Osteoblast (primary cell): Measurements from ENCODE around the gene ACTL8. TPM values are rescaled to one million over a fixed set of nuclear protein-coding genes. Genes with fewer than 3 reads are reported as not detected.

ENCODE experiments used
- DNase-seq: peaks from one replicate; pipeline ENCODE4 v3.0.0; 2011; ENCODE audit warnings: low spot score, mixed read lengths; ENCODE audit not compliant: insufficient read length; ENCODE audit errors: missing footprints
- H2AFZ ChIP-seq: 2 replicates; pipeline ENCODE4 v1.6.0; 2011; ENCODE audit warnings: mild to moderate bottlenecking, low read length
- H3K27ac ChIP-seq: 2 replicates; pipeline ENCODE4 v1.5.1; 2011; ENCODE audit warnings: mild to moderate bottlenecking, low read depth, low read length, moderate library complexity
- H3K27me3 ChIP-seq: 2 replicates; pipeline ENCODE4 v1.6.0; 2012; ENCODE audit warnings: mild to moderate bottlenecking, control low read depth, inconsistent platforms, low read length, moderate library complexity; ENCODE audit not compliant: insufficient read depth
- H3K36me3 ChIP-seq: 2 replicates; pipeline ENCODE4 v1.5.1; 2011; ENCODE audit warnings: mild to moderate bottlenecking, low read length, control low read depth, moderate library complexity; ENCODE audit not compliant: insufficient read depth
- H3K4me1 ChIP-seq: 2 replicates; pipeline ENCODE4 v1.5.1; 2011; ENCODE audit warnings: mild to moderate bottlenecking, low read length, control low read depth, moderate library complexity; ENCODE audit not compliant: insufficient read depth
- H3K4me2 ChIP-seq: 2 replicates; pipeline ENCODE4 v1.6.0; 2011; ENCODE audit warnings: mild to moderate bottlenecking, low read length; ENCODE audit not compliant: insufficient read depth
- H3K4me3 ChIP-seq: fragments of 200-600 bp; sonication (generic); 3 replicates; pipeline ENCODE4 v1.5.1; 2012; ENCODE audit warnings: mild to moderate bottlenecking, low read length, inconsistent platforms; ENCODE audit not compliant: insufficient read depth
- H3K79me2 ChIP-seq: 2 replicates; pipeline ENCODE4 v1.6.0; 2012; ENCODE audit warnings: mild to moderate bottlenecking, low read length, control low read depth, inconsistent platforms; ENCODE audit not compliant: insufficient read depth
- H3K9me3 ChIP-seq: 2 replicates; pipeline ENCODE4 v1.5.1; 2011; ENCODE audit warnings: low read depth, low read length, control low read depth
- H4K20me1 ChIP-seq: 2 replicates; pipeline ENCODE4 v1.6.0; 2012; ENCODE audit warnings: mild to moderate bottlenecking, low read length, control low read depth; ENCODE audit not compliant: insufficient read depth
- total RNA-seq: library from RNA; depleted of rRNA; stranded (reverse); fragments of >200 nt; gene quantifications from 2 replicates; pipeline ENCODE4 v1.2.3, GENCODE V29; 2012
- TF ChIP-seq, protein P1 (sequence below): IDR thresholded peaks from 2 replicates; pipeline ENCODE4 v1.5.1; 2011; ENCODE audit warnings: mild to moderate bottlenecking, low read depth, low read length, moderate library complexity; ENCODE audit errors: extremely low read depth

Gene ACTL8, protein sequence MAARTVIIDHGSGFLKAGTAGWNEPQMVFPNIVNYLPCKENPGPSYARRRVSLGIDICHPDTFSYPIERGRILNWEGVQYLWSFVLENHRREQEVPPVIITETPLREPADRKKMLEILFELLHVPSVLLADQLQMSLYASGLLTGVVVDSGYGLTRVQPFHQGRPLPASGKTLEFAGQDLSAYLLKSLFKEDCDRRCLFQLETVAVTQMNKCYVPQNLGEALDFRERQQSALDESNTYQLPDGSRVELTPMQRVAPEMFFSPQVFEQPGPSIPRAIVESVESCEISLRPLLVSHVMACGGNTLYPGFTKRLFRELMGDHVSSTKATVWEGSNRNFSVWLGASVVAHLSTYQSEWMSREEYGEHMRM
- not detected in 2 replicates for total RNA-seq

DNA sequence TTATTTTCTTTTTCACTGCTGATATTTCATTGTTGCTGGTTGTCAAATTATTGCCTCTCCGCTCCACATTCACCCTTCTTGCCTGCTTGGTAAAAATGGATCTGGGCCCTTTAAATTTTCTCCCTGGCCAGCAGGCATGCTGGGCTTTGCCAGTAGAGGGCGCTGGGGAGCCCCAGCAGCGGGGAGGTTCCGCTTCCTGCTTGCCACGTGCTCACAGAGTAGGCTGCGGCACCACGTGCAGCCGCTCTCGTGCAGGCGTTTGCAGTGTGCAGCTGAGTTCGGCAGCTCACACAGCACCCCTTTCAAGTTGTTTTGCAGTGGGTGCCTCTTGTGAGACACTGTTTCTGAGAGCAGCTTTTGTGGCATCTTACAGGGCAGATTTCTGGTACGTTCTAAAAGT, at the start of gene ACTL8:
TSS of gene ACTL8 (plus strand) at position 214 of the 400 bp plus-strand sequence. CDS start 67,676 bp downstream, outside the sequence.
- no peak within 1 kb of the TSS for H3K27ac ChIP-seq
- H3K4me2 ChIP-seq = no peak within 1 kb of the TSS
- no peak within 1 kb of the TSS for H2AFZ ChIP-seq
- H3K4me3 ChIP-seq = no peak within 1 kb of the TSS
- no peaks in the 10 kb centered on the region for H3K36me3 ChIP-seq
- H3K27me3 ChIP-seq = no peaks in the 10 kb centered on the region
- TF ChIP-seq, protein P1, sequence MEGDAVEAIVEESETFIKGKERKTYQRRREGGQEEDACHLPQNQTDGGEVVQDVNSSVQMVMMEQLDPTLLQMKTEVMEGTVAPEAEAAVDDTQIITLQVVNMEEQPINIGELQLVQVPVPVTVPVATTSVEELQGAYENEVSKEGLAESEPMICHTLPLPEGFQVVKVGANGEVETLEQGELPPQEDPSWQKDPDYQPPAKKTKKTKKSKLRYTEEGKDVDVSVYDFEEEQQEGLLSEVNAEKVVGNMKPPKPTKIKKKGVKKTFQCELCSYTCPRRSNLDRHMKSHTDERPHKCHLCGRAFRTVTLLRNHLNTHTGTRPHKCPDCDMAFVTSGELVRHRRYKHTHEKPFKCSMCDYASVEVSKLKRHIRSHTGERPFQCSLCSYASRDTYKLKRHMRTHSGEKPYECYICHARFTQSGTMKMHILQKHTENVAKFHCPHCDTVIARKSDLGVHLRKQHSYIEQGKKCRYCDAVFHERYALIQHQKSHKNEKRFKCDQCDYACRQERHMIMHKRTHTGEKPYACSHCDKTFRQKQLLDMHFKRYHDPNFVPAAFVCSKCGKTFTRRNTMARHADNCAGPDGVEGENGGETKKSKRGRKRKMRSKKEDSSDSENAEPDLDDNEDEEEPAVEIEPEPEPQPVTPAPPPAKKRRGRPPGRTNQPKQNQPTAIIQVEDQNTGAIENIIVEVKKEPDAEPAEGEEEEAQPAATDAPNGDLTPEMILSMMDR = no peak
- no peak for DNase-seq
- no peaks in the 10 kb centered on the region for H3K4me1 ChIP-seq
- peaks cover 22% of the 10 kb centered on the region for H3K9me3 ChIP-seq
- no peaks in the 10 kb centered on the region for H4K20me1 ChIP-seq
- no peaks in the 10 kb centered on the region for H3K79me2 ChIP-seq

DNA sequence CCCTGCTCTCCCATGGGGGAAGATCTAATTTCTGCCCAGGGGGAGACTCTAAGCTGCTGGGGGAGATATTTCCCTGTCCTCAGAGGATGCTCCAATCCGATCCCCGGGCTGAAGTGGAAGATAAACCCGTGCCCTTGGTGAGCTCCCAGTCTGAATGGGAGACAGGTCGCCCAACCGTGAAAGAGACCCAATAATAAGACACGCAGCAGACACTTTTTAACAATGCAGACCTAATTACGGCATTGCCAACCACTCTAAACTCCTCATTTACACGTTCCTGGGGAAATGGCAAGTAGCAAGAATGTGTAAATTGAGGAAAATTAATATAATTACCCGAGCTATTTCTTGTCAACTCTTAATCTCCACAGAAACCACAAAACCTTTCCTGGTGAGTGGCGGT, 48.7 kb upstream of the ACTL8 start:
- H3K4me1 ChIP-seq = no peaks in the 10 kb centered on the region

DNA sequence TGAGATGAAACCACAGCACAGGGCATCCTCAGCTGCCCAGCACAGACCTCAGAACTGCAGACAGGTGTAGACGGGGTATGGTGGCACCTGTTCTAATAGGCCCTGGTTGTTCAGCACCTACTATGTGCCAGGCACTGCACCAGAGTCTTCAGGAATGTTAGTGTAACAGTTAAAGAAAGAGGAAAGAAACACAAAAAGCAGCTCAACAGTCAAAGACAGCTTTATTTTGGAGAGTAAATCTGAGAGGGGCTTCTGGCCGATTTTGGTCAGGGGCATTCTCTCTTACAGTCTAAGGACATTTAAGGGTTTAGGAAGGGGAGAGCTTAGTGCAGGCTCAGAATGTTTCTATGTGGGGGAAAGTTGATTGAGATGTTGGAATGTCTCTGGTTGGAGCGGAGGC, 45.2 kb upstream of the ACTL8 start:
- H4K20me1 ChIP-seq = no peaks in the 10 kb centered on the region
- peaks cover 9% of the 10 kb centered on the region for H3K27me3 ChIP-seq
- H3K9me3 ChIP-seq = peaks cover 3% of the 10 kb centered on the region
- DNase-seq = no peak
- H3K36me3 ChIP-seq = no peaks in the 10 kb centered on the region
- no peak overlapping the region for H3K27ac ChIP-seq
- H3K4me3 ChIP-seq = no peak overlapping the region
- TF ChIP-seq, protein P1 = no peak
- H2AFZ ChIP-seq = no peak overlapping the region
- no peaks in the 10 kb centered on the region for H3K79me2 ChIP-seq
- no peaks in the 10 kb centered on the region for H3K4me1 ChIP-seq
- H3K4me2 ChIP-seq = no peak overlapping the region

More for the DNA sequence above, 48.7 kb upstream of the ACTL8 start:
- Histone ChIP-seq H4K20me1 (no peaks in the 10 kb centered on the region), H3K4me3 (no peak overlapping the region), H3K36me3 (no peaks in the 10 kb centered on the region), H3K27me3 (peaks cover 9% of the 10 kb centered on the region), H3K79me2 (no peaks in the 10 kb centered on the region), H3K9me3 (peaks cover 3% of the 10 kb centered on the region), H3K4me2 (no peak overlapping the region), H3K27ac (no peak overlapping the region), H2AFZ (no peak overlapping the region)
- no peak for DNase-seq
- TF ChIP-seq, protein P1 = no peak

DNA sequence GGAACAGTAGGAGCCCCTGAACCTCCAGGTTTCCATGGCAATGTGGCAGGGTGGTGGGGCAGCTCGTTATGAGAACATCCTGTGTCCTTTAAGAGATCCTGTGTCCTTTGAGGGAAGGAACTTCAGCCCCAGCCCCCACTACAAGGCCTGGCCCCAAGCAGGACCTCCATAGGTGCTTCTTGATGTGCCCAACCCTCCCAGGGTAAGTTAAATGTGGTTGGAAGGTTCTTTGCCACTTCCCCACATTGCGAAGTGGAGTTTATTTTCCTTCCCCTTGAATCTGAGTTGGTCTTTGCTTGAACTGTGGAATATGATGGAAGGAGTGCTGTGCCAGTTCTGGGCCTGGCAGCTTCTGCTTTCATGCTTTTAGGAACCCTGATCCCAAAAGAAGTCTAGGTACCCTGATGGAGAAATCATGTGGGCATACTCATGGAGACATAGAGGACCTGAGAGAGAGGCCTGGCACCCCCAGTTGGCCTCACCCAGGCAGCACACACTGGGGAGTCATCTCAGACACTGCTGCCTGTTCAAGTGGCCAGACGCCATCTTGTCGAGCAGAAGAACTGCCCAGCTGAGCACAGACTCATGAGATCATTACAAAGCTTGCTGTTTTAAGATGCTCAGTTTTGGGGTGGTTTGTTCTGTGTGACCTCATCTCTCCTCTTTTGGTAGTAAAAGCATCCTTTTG, 44.1 kb upstream of the ACTL8 start:
- Histone ChIP-seq H3K9me3 (peaks cover 3% of the 10 kb centered on the region), H3K4me1 (no peaks in the 10 kb centered on the region), H3K27me3 (peaks cover 8% of the 10 kb centered on the region), H2AFZ (no peak overlapping the region), H3K79me2 (no peaks in the 10 kb centered on the region), H3K4me2 (no peak overlapping the region), H3K36me3 (no peaks in the 10 kb centered on the region), H3K4me3 (no peak overlapping the region), H4K20me1 (no peaks in the 10 kb centered on the region), H3K27ac (no peak overlapping the region)
- TF ChIP-seq, protein P1 = no peak
- DNase-seq = peak; percentile 46
